Adrenal gland (tissue), 12 donors: ENCODE measurements around the gene PRKD1. TPM values are rescaled to one million over a fixed set of nuclear protein-coding genes. Genes with fewer than 3 reads are reported as not detected.

ENCODE experiments used
- DNase-seq, 7 donors: peaks; one replicate each; pipeline ENCODE4 v3.0.0-alpha.2; 2019 to 2020
- H3K27ac ChIP-seq, 5 donors: fragments of 200-600 bp; sonication (generic) in 4 of 5; 1 replicate in 3 of 5; 2 replicates in 2 of 5; pipeline versions ENCODE4 v1.5.1 to v1.8.0; 2016 to 2020; ENCODE audit warnings: mild to moderate bottlenecking in 1 of 5
- H3K27me3 ChIP-seq: fragments of 200-600 bp; 2 replicates; pipeline ENCODE4 v1.8.0; 2021
- H3K36me3 ChIP-seq, 2 donors: fragments of 200-600 bp; replicated peaks in 1 of 2; 1 replicate in 1 of 2; 2 replicates in 1 of 2; pipeline versions ENCODE4 v1.5.1 to v1.8.0; 2018 to 2022
- H3K4me1 ChIP-seq, 2 donors: fragments of 200-600 bp; replicated peaks in 1 of 2; 1 replicate in 1 of 2; 2 replicates in 1 of 2; pipeline versions ENCODE4 v1.5.1 to v1.8.0; 2018 to 2021
- H3K4me3 ChIP-seq, 4 donors: fragments of 200-600 bp; sonication (generic) in 3 of 4; one replicate each; pipeline ENCODE4 v1.5.1; 2016 to 2018
- H3K9me3 ChIP-seq, 3 donors: fragments of 200-600 bp; sonication (generic) in 1 of 3; replicated peaks in 1 of 3; 1 replicate in 2 of 3; 2 replicates in 1 of 3; pipeline versions ENCODE4 v1.5.1 to v1.8.0; 2016 to 2021
- POLR2A ChIP-seq, 2 donors: fragments of 450-650 bp; IDR thresholded peaks; one replicate each; pipeline ENCODE4 v1.6.1; 2017; ENCODE audit warnings: antibody characterized with exemption in 2 of 2, mild to moderate bottlenecking in 2 of 2, moderate library complexity in 1 of 2
- WGBS, 4 donors: extraction: QIAGEN DNeasy Blood & Tissue Kit in 2 of 4; methylation state at CpG; one replicate each; pipeline versions ENCODE4 v1.1.5 to v1.1.7; 2013 to 2017; 5-methylcytosine and 5-hydroxymethylcytosine counted together
- intact Hi-C, 2 donors: fragments of 100-400 bp; cut with DNase I; formaldehyde crosslinking; loops; one replicate each; pipeline versions ENCODE4 v1.14.1 to v1.15.0; 2022 to 2023
- polyA plus RNA-seq, 3 donors: library from polyadenylated mRNA; stranded (reverse); fragments of 200-250 nt in 2 of 3; fragments of 350-450 nt in 1 of 3; fragmentation: Illumina TruSeq in 1 of 3; extraction: RNeasy Lipid Tissue Mini Kit (QIAGEN cat#74804) in 1 of 3; gene quantifications; one replicate each; pipeline ENCODE4 v1.2.3, GENCODE V29; 2013 to 2014
- small RNA-seq, 2 donors: library from RNA; depleted of rRNA; stranded (forward); fragments of <200 nt; gene quantifications; one replicate each; pipeline ENCODE3, GENCODE V24; 2016
- total RNA-seq, 9 donors: library from RNA; depleted of rRNA in 4 of 9; stranded (reverse); fragments of >200 nt in 4 of 9; fragments of 120-200 nt in 1 of 9; fragmentation: NEBNext Ultra II Directional in 1 of 9; extraction: Animal tissue kit (Norgen Biotek cat#: 25700) in 1 of 9; gene quantifications; one replicate each; pipeline versions ENCODE4 v1.1.0 to v1.2.4, GENCODE V29; 2013 to 2023
- TF ChIP-seq, protein P1 (sequence below), 6 experiments: fragments of 450-650 bp in 4 of 6; fragments of 200-600 bp in 2 of 6; sonication (generic) in 1 of 6; IDR thresholded peaks; 1 replicate in 5 of 6; 2 replicates in 1 of 6; pipeline versions ENCODE4 v1.5.1 to v1.8.0; 2016 to 2021; ENCODE audit warnings: antibody characterized with exemption in 6 of 6, mild to moderate bottlenecking in 2 of 6, moderate library complexity in 1 of 6
- donor health status: healthy with polysubstance abuse.
- donor health status: Bipolar disorder and iron deficiency.
- donor health status: DM: yes; HTN: yes; CAD: no.
- donor health status: DM: no; HTN: no; CAD: no.
- donor health status: DM: no; HTN: no; CAD: no.
- donor health status: DM: yes; HTN: yes; CAD: no.

PRKD1 gene
- total and polyA plus RNA-seq, 12 donors: 6.9 to 30.1 (median 22.0) TPM

DNA sequence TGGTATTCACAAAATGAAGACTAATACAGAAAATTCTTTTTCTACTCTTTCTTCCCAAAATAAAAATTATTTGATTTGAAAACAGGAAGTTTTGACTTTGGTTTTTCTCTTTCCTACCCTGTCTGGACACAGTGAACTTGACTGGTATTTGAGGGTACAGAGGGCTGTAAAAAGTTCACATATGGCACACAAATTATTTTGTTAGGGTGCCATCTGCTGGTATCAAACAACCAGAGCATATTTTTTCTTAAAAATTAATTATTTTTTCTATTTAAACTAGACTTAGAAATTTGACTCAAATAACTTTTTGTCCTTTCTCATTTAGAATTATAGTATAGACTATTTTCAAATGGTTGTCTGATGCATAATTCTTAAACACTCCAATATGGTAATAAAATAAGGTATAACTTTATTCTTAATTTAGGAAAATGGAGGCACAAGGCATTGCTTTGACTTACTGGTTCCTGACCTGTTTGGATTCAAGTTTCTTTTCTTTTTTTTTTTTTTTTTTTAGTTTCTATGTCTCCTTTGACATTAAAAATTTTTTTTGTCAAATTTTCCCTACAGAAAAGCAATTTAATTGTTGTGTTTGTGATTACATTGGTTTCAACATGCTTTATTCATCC lies 390.6 kb downstream of the PRKD1 start:
- no peaks in the 10 kb centered on the region for H3K4me1 ChIP-seq
- intact Hi-C loops: loop anchor here (5.0 to 10.0 kb wide), 2 partner anchors 780 to 782 kb away; no protein-coding TSS in a partner anchor
- H3K27me3 ChIP-seq: peaks cover 3% of the 10 kb centered on the region

DNA sequence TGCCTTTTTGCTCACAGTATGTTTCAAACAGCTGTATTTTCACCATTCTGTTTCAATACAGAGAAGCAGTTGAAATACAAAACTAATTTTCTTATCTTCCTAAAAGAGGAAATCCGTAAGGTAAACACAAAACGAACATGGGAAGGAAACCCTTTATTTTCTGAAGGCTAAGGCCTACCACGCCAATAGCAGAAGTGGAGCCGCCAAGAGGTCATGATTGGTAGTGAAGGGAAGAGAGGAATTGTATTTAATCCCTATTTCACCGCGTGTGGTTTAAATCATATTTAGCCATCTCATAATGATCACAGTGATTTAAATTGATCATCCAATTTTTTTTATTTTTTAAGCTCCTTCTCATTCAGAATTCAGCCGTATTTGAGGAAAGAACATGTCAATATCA lies 398.2 kb downstream of the PRKD1 start:
- Histone ChIP-seq H3K9me3 (no peaks in the 10 kb centered on the region), H3K27ac (no peak overlapping the region), H3K4me1 (no peaks in the 10 kb centered on the region), H3K36me3 (no peaks in the 10 kb centered on the region), H3K27me3 (no peaks in the 10 kb centered on the region), H3K4me3 (no peak overlapping the region)
- WGBS, 4 donors: 47 to 61% (median 51%) methylated on average over 7 of the region's 7 CpGs
- DNase-seq: no peak
- intact Hi-C loops: no loop called here
- no peak for TF ChIP-seq POLR2A (IDR thresholded peaks at IDR 0.05)
- TF ChIP-seq, protein P1, sequence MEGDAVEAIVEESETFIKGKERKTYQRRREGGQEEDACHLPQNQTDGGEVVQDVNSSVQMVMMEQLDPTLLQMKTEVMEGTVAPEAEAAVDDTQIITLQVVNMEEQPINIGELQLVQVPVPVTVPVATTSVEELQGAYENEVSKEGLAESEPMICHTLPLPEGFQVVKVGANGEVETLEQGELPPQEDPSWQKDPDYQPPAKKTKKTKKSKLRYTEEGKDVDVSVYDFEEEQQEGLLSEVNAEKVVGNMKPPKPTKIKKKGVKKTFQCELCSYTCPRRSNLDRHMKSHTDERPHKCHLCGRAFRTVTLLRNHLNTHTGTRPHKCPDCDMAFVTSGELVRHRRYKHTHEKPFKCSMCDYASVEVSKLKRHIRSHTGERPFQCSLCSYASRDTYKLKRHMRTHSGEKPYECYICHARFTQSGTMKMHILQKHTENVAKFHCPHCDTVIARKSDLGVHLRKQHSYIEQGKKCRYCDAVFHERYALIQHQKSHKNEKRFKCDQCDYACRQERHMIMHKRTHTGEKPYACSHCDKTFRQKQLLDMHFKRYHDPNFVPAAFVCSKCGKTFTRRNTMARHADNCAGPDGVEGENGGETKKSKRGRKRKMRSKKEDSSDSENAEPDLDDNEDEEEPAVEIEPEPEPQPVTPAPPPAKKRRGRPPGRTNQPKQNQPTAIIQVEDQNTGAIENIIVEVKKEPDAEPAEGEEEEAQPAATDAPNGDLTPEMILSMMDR (IDR thresholded peaks at IDR 0.05): peak in 2 of 6 experiments; percentile 15 to 26

More for the DNA sequence above, 390.6 kb downstream of the PRKD1 start:
- Histone ChIP-seq H3K27ac (no peak overlapping the region), H3K4me3 (no peak overlapping the region), H3K9me3 (no peaks in the 10 kb centered on the region), H3K36me3 (no peaks in the 10 kb centered on the region)
- no peak for DNase-seq
- no peak for TF ChIP-seq POLR2A (IDR thresholded peaks at IDR 0.05)
- TF ChIP-seq, protein P1 (IDR thresholded peaks at IDR 0.05): peak in 5 of 6 experiments; percentile 12 to 58 (median 36)

DNA sequence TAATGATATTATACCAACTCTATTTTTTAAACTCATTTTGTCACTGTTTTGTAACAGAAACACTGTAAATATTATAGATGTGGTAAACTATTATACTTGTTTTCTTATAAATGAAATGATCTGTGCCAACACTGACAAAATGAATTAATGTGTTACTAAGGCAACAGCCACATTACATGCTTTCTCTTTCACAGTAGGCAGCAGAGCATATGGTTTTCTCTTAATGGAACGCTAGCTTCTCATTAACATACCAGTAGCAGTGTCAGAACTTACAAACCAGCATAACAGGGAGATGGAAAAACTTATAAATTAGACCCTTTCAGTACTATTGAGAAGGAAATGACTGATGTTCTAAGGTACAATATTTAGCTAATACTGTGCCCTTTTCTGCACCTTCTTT lies 398.8 kb downstream of the PRKD1 start:
- Histone ChIP-seq H3K27ac (no peak overlapping the region), H3K9me3 (no peaks in the 10 kb centered on the region), H3K36me3 (no peaks in the 10 kb centered on the region), H3K4me1 (no peaks in the 10 kb centered on the region), H3K4me3 (no peak overlapping the region), H3K27me3 (no peaks in the 10 kb centered on the region)
- intact Hi-C loops: no loop called here
- DNase-seq: no peak
- 40 to 45% (median 44%) methylated on average over 1 of the region's 1 CpG for WGBS, 4 donors
- TF ChIP-seq, protein P1 (IDR thresholded peaks at IDR 0.05): no peak
- TF ChIP-seq POLR2A (IDR thresholded peaks at IDR 0.05): no peak

DNA sequence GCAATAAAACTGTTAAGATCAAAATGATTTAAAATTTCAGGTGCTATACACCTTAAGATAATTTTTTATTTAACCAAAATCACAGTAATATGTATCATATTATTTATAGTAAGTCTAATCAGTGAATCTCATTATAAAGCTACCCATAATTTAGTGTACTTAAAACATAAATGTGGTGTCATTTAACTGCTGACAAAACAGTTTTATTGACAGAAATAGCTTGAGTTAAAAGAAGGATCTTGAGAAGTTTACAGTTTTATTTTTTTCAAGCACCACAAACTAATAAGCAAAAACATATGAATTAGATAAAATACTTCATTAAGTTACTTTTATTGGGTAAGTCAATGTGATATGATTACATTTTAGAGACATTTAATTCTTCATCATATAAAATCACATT lies 400.4 kb downstream of the PRKD1 start:
- Histone ChIP-seq H3K36me3 (no peaks in the 10 kb centered on the region), H3K9me3 (no peaks in the 10 kb centered on the region), H3K27me3 (no peaks in the 10 kb centered on the region), H3K27ac (no peak overlapping the region), H3K4me1 (no peaks in the 10 kb centered on the region), H3K4me3 (no peak overlapping the region)
- DNase-seq: no peak
- intact Hi-C loops: no loop called here
- TF ChIP-seq POLR2A (IDR thresholded peaks at IDR 0.05): no peak

Small RNAs within 50 kb of the gene (small RNA-seq; reads per million reads assigned to genes)
- 0 reads per million in 2 donors for gene RNU6-1234P
